Measurements from ENCODE around the gene ADNP2.

ADNP2 gene, protein sequence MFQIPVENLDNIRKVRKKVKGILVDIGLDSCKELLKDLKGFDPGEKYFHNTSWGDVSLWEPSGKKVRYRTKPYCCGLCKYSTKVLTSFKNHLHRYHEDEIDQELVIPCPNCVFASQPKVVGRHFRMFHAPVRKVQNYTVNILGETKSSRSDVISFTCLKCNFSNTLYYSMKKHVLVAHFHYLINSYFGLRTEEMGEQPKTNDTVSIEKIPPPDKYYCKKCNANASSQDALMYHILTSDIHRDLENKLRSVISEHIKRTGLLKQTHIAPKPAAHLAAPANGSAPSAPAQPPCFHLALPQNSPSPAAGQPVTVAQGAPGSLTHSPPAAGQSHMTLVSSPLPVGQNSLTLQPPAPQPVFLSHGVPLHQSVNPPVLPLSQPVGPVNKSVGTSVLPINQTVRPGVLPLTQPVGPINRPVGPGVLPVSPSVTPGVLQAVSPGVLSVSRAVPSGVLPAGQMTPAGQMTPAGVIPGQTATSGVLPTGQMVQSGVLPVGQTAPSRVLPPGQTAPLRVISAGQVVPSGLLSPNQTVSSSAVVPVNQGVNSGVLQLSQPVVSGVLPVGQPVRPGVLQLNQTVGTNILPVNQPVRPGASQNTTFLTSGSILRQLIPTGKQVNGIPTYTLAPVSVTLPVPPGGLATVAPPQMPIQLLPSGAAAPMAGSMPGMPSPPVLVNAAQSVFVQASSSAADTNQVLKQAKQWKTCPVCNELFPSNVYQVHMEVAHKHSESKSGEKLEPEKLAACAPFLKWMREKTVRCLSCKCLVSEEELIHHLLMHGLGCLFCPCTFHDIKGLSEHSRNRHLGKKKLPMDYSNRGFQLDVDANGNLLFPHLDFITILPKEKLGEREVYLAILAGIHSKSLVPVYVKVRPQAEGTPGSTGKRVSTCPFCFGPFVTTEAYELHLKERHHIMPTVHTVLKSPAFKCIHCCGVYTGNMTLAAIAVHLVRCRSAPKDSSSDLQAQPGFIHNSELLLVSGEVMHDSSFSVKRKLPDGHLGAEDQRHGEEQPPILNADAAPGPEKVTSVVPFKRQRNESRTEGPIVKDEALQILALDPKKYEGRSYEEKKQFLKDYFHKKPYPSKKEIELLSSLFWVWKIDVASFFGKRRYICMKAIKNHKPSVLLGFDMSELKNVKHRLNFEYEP

DNA sequence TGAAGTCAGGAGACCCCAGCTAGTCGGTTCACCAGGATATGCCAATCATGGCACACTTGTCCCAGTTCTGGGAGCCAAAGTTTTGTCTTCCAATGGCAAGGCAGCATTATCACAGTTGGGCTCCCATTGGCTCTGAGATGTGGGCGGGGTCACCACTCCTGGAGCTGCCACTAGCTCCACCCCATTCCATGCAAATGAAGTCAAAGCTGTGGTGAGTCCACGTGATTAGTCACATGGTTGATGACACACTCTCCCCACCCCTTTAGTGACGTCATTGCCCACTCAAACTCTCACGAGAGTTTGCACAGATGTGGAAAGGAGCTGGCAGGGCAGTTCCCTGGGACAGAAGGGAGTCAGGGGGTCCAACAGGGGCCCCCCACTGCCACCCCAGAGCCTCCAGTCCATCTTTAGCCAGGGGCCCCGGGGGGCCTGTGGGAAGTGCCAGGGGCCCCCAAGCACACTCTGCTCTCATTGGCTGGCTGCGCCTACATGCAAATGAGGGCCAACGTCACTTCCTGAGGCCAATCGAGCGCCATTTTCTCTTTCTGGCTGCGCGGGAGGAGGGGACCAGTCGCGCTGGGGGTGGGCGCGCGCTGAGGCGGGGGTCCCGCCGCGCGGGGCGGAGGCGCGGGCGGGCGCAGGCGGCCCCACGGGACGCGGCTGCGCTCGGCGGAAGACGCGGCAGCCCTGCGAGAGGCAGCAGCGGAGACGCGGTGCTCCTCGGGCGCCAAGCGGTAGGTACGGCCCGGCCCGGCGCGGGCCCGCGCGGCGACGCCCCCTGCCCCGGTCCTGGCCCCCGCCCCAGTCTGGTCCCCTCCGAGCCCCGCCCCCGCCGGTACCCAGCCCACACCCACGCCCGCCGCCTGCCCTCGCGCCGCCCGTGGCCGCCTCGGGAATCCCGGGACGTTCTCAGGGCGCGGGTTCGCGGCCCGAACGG lies at the start of gene ADNP2:
ADNP2 (plus strand) TSS at position 524 of the 937 bp plus-strand sequence. CDS start 8,281 bp downstream, outside the sequence.
- DNase-seq (ENCODE audit: low read depth), result peak; percentile 62

DNA sequence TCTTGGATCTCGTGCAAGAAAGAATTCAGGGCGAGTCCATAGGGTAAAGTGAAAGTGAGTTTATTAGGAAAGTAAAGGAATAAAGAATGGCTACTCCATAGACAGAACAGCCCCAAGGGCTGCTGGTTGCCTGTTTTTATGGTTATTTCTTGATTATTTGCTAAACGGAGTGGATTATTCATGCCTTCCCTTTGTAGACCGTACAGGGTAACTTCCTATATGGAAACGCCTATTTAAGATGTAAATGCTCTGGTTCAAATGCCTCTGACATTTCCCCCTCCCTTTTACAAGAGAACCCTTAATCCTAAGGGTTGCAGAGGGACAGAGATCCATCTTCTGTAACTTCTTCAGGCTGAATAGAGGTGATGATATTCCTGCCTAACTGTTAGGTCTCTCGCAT lies 49.1 kb upstream of the ADNP2 start:
- no peak for DNase-seq (ENCODE audit: low read depth)

DNA sequence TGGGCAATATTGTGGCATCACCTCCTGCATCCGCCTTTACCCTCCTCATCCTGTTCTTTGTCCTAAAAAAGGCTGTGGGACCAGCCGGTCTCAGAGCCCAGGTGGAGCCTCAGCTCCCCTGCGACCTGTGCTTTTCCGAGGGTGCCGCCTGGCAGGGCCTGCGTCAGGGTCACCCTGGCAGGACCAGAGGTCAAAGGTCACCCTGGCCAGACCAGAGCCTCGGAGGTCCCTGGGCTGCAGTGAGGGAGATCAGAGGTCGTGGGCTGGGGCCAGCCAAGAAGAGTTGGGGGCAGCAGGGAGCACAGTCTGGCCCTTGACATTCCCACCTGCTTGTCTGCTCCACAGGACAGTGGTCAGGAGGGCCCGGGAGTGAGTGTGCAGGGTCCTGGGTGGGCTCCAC lies 43.4 kb upstream of the ADNP2 start:
- DNase-seq (ENCODE audit: low read depth), result no peak

DNA sequence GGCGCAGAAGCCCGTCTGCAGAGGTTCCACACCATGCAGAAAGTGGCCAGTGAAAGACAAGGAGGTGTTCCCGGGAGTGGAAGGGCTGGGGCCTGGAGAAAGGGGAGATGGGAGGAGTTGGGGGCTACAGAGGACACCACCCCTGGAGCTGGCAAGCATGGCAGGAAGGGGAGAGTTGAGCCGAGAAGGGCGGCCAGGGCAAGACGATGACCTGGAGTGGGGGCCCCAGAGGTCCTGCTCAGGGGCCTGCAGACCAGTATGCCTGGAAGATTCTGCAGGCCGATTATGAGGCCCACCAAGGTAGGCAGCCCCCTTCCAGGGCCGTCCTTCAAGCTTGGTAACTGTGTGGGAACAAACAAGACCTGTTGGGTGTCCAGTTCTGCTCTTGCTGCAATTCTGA lies 41.7 kb upstream of the ADNP2 start:
- DNase-seq (ENCODE audit: low read depth), result no peak

DNA sequence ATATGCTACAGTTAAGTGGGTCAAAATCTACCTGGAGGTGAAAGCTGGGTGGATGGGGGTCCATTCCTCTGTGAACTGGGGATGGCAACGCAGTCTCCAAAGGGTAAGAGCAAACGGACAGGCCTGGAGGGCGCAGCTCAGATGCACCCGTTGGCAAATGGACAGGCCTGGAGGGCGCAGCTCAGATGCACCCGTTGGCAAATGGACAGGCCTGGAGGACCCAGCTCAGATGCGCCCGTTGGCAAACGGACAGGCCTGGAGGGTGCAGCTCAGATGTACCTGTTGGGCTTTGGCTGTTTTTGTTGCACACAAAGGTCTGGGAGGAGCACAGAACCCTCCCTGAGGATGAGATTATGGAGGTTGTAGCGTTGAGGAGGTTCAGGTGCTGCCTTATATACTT lies 41.2 kb upstream of the ADNP2 start:
- no peak for DNase-seq (ENCODE audit: low read depth)

DNA sequence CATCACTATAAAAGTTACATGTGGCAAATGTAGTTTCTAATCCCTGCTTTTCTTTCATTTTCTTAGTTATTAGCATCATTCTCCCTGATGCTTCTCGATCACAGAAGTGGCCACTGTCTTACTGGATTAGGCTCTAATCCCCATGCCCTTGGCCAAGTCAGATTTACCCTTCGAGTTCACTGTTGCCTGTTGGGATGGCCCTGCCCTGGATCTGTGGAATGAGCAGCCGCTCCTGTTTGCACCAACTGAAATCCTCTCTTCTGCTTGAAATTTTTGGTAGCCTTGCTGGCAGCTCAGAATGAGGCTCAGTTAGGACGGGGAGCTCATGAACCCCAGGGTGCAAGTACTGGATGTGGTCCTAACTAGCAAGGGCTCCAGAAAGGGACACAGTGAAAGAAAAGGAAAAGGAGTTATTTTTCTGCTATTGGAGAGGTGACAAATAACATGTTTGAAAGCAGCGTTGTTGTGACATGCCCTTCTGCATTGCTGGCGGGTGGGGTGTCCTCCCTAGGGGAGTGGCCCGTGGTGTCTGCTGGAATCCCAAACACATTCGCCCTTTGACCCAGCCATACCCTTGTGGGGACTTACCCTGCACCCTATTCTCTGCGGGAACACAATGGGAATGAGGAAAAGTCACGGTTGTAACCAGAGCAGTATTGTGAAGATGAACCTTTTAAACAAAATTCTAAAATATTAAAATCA lies 40.3 kb upstream of the ADNP2 start:
- DNase-seq (ENCODE audit: low read depth), result no peak

DNA sequence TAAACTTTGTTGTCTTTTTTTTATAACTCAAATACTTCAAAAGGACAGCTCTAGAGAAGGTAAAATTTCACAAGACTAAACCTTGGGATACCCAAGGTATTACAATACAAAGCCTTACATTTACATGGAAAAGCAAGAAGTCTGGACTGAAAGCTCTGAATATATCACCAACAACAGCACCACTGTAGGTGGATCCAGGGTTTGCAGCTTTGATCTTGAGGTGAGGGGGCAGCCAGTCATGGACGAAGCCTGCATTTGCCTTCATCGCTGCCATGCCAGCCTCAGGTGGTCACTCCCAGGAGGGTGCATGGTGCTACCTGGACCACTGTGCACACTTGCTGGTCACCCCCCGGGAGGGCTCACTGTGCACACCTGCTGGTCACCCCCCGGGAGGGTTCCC lies 38.2 kb upstream of the ADNP2 start:
- DNase-seq (ENCODE audit: low read depth), result no peak

DNA sequence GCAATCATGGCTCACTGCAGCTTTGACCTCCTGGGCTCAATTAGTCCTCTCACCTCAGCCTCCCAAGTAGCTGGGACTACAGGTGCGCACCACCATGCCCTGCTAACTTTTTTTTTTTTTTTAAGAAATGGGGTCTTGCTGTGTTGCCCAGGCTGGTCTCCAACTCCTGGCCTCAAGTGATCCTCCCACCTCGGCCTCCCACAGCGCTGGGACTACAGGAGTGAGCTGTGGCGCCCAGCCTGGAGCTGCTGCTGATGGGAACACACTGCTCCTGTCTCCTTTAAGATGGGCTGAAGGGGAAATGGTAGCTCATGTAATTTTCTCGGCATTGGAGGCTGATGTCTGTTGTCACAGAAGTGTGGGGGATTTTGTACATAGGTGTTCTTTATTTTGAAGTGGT lies 34.9 kb upstream of the ADNP2 start:
- DNase-seq (ENCODE audit: low read depth), result no peak

DNA sequence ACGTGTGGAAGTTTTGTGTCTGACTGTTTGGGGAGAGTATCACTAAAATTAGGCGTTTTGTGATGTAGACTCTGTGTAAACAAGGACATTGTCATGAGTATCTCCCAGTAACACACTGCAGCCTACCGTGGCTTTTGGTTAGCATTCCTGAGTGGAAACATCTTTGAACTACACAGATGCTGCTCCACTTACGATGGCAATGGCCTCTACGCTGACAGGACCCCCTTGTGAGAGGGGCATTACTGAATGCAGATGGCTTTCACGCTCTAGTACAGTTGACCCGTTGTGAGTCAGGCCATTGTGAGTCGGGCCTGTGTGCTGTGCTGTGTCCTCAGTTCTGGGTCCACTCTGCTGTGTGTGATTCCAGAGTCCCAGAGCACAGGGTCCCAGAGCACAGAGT lies 34.4 kb upstream of the ADNP2 start:
- DNase-seq (ENCODE audit: low read depth), result no peak

DNA sequence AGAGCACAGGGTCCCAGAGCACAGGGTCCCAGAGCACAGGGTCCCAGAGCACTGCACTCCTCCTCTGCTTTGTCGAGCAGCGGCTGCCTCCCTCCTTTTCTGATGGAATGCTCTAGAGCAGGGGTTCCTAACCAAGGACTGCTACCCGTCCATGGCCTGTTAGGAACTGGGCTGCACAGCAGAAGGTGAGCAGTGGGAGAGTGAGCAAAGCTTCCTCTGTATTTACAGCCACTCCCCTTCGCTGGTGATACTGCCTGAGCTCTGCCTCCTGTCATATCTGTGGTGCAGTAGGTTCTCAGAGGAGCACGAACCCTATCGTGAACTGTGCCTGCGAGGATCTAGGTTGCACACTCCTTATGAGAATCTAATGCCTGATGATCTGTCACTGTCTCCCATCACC lies 33.1 kb upstream of the ADNP2 start:
- DNase-seq (ENCODE audit: low read depth), result no peak

DNA sequence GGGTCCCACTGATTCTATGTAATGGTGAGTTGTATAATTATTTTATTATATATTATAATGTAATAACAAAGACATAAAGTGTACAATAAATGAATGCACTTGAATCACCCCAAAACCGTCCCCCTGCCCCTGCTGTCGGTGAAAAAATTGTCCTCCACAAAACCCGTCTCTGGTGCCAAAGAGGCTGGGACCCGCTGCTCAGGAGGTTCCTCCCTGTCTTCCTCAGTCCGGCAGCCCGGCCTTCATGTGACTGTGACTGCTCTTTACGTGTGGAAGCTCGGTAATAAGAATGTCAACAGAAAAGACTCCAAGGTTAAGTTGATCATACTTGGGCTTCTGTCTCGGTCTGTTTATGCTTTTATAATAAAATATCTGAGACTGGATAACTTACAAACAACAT lies 32.7 kb upstream of the ADNP2 start:
- DNase-seq (ENCODE audit: low read depth), result no peak

DNA sequence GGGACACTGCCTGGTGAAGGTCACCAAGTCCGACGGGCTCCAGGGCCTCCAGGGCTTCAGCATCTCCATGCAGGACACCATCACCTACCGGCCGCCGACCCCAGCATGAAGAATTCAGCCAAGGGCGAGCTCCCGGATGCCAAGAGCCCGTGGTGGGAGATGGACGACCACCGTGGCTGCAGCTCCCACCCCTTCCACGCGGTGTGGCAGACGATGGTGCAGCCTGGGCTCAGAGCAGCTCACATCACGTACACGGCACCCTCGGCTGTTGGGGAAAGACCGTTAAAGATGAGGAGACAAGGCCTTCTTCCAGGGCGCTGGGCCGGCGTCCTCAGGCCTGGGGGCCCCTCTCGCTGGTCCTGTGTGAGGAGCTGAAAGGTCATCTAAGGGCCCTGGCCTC lies 31.2 kb upstream of the ADNP2 start:
- no peak for DNase-seq (ENCODE audit: low read depth)

DNA sequence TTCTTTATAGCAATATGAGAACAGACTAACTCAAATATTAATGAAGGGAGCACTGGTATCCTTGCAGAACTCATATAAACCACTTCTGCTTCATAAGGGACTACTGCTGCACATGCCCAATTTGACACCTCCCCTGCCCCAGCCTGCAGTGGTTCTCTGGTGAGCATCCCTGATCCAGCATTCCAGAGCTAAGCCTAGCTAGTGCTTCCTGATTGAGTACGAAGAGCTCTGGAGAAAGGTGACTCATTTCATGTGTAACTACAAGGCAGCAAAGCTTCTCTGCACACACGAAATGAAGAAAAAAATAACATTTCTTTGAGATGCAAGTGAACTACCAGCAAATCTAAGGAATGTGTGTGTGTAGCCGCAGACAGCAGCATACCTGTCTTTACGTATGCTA lies 22.8 kb upstream of the ADNP2 start:
- no peak for DNase-seq (ENCODE audit: low read depth)

DNA sequence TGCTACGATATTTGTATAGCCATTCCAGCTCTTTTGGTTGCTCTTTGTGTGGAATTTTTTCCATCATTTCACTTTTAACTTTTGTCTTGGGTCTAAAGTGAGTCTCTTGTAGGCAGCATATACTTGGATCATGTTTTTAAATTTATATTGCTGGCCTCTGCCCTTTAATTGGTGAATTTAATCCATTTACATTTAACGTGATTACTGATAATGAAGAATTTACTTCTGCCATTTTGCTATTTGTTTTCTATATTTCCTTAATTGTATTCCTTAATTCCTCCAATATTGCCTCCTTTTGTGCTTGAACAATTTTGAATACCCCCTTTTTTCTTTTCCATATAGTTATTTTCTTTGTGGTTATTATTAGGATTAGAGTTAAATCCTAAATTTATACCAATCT lies 21.0 kb upstream of the ADNP2 start:
- DNase-seq (ENCODE audit: low read depth), result no peak

DNA sequence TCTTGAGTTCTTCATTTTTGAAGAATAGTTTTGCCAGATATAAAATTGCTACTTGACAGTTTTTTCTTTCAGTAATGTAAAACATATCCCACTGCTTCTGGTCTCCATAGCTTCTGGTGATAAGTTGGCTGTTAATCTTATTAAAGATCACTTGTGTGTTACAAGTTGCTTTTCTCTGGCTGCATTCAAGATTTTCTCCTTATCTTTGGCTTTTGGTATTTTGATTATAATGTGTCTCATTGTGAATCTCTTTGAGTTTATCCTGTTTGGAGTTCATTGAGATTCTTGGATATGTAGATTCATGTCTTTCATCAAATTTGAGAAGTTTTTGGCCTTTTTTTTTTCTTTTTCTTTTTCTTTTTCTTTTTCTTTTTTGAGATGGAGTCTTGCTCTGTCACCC lies 20.2 kb upstream of the ADNP2 start:
- no peak for DNase-seq (ENCODE audit: low read depth)

DNA sequence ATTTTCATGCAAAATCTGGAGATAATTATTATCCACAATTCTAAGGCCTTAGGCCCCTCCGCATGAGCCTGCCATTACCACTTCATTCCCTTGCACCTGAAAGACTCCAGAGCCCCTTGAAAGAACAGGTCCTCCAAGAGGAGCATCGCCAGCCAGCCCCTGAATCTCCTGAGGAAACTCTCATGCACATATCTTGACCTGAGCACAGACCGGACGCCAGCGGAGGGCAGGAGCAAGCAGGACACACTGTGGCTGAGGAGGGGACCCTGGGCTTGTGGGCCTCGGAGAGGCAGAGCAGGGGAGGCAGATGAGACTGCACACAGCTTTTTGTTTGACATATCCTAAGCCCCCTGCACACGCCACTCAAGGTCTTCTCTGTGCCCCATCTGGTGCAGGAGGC lies 13.6 kb upstream of the ADNP2 start:
- no peak for DNase-seq (ENCODE audit: low read depth)

DNA sequence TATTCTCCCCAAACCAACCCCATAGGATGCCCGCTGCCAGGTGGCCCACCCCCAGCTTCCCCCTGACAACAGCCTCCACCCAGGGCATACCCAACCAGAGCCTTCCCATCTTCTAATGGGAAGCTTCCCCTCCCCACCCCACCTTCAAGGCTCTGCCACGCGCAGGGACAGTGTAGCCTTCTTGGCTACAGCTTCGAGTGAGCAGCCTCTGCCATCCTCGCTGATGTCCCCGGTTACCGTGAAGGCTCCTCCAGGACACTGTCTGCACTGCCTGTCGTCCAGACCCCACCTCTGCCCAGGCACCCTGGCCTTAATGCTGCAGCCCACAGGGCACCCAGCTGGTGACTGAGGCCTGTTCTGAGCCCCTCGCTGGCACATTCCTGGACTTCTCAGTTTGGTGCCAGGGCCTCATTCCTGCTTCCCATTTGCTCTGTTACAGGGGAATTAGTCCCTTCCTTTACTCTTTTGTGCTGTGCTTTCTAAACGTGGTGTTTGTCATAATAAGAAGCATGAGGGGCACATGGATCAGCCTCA lies 13.0 kb upstream of the ADNP2 start:
- no peak for DNase-seq (ENCODE audit: low read depth)

DNA sequence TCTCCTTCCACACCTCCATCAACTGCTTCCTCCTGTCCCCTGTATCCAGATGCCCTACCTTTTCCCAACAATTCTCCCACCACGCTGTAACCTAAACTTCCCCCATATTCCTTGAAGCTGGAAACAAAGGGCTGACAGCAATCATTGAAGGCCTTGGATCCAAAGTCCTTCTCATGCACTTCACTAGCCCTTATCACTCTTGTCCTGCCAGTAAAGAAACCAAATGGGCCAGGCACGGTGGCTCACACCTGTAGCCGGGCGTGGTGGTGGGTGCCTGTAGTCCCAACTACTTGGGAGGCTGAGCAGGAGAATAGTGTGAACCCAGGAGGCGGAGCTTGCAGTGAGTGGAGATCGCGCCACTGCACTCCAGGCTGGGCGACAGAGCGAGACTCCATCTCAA lies 11.9 kb upstream of the ADNP2 start:
- DNase-seq (ENCODE audit: low read depth), result no peak

DNA sequence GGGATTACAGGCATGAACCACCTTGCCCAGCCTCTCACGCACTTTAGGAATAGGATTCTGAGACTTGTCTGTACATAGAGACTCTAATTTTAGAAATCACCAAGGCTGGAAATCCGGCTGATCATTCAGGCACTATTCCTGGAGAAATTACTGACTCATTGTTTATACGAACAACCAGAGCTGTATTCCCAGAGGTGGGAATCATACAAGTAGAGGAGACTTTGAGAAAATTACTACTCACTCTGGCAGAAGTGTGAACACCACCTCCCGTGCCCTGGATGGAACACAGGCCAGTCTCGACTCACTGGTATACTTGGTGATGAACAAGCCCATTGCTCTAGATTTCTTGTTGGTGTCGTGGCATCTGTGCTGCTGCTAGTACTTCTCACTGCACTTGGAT lies 5.8 kb upstream of the ADNP2 start:
- DNase-seq (ENCODE audit: low read depth), result no peak

DNA sequence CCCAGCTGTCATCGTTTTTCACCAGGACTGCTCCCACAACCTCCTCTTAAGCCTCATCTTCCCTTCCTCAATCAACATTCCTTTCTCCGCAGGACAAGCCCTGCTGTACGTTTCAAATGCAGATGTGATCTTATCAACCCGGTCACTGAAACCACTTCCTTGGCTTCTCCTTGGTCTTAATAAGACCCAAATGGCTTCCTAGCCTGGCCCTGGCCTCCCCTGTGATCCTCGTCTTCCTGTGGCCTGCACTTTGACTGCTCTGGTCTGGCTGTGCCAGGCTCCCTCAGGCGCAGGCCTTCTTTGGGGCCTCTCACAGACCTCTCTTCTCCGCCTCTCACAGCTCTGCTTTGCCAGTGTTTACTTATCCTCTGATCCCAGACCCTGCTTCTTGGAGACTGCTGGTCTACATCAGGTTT lies 4.7 kb upstream of the ADNP2 start:
- no peak for DNase-seq (ENCODE audit: low read depth)

All from stimulated activated CD8-positive, alpha-beta memory T cell treated with anti-CD3 and anti-CD28 coated beads, Interleukin-12 subunit alpha, Interleukin-12 subunit beta, amount 100 ng/mL, for 4 hours (primary cell).